HG02973 (cell line): ENCODE measurements around the gene KDM8.

Experiments used
- ATAC-seq: cut with Tn5 transposase; IDR thresholded peaks from one replicate; pipeline ENCODE4 v1.9.1; 2021; ENCODE audit warnings: moderate library complexity; ENCODE audit not compliant: unreplicated experiment

Gene KDM8

GRCh38 chr16:27214084-27214961 lies 11.0 kb downstream of the KDM8 start:
- ATAC-seq, result no peak

GRCh38 chr16:27215660-27216059 lies 12.3 kb downstream of the KDM8 start:
- no peak for ATAC-seq

GRCh38 chr16:27216297-27216885 lies 13.1 kb downstream of the KDM8 start:
- no peak for ATAC-seq

DNA sequence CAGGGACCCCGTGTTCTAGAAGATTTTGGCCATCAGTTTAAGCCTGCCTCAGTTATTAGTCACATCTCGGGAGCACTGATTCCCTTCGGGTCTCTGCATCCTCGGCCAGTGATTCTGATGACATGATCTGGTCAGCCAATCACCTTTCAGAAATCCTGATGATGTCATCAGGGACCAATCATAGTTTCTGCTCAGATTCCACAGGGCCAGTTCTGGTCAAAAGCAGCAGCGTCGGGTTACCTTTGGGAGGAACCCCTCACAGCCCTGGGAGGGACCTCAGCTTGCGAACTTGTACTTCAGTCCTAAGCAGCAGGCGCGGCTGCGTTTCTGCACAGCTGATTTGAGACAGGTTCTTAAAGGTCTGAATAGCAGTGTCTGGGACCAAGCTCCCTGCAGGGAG lies 13.9 kb downstream of the KDM8 start:
- ATAC-seq, result no peak

DNA sequence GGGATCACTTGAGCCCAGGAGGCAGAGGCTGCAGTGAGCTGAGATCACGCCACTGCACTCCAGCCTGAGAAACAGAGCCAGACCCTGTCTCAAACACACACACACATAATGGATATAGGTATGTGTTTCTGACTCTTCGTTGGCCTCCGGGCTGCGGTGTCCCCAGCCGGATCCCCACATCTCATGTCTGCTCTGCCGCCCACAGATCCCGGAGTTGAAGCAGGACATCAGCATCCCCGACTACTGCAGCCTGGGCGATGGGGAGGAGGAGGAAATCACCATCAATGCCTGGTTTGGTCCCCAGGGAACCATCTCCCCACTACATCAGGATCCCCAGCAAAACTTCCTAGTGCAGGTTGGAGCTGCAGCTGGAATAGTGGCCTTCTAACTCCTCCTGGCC lies 15.4 kb downstream of the KDM8 start:
- no peak for ATAC-seq

GRCh38 chr16:27219161-27219560 lies 15.8 kb downstream of the KDM8 start:
- no peak for ATAC-seq

- ATAC-seq, result no peak
Measured at GRCh38 chr16:27220120-27220519, 16.8 kb downstream of the KDM8 start.

GRCh38 chr16:27220527-27220926 lies 17.2 kb downstream of the KDM8 start:
- ATAC-seq, result no peak

DNA sequence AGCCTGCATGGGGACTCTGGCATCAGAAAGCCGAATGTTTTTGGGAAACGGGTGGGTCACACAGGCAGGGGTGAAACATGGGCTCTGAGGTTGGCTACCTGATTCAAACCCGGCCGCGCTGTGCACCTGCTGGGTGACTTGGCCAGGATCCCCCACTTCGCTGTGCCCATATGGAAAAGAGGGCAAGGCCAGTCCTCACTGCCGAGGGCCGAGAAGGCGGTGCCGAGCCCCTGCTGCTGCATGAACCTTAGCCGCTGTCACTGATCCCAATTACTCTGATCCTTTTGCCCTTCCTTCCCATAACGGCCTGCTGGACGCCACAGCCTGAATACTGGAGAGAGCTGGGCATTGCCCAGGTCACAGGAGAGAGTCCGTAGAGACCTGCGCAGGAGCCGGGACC lies 17.7 kb downstream of the KDM8 start:
- ATAC-seq, result no peak

DNA sequence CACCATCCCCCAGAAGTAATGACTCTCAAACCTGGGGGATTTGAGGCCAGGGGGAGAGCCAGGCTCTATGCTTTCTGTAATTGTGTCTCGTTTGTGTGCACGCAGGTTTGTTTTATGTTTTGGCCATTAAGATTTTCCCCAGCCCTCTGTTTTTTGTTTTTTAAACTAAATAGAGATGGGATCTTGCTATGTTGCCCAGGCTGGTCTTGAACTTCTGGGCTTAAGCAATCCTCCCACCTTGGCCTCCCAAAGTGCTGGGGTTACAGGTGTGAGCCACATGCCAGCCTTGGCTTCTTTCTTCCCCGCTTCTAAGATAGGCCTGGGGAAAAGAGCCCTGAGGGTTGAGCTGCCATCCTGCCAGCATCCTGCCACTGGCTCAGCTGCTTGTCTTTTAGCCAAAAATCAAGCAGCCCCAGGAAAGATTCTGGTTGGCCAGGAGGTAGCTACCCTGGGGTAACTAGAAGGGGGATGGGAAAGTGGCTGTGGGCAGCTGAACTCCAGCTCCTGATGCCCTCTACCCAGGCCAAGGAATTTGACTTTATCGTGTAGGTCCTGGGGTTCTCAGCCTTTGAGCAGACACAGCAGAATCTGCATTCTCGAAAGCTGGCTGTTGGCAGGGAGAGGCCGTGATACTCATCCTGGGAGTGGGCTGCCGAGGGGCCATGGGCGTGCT lies 18.4 kb downstream of the KDM8 start:
- no peak for ATAC-seq

GRCh38 chr16:27222249-27223225 lies 19.2 kb downstream of the KDM8 start:
- no peak for ATAC-seq

DNA sequence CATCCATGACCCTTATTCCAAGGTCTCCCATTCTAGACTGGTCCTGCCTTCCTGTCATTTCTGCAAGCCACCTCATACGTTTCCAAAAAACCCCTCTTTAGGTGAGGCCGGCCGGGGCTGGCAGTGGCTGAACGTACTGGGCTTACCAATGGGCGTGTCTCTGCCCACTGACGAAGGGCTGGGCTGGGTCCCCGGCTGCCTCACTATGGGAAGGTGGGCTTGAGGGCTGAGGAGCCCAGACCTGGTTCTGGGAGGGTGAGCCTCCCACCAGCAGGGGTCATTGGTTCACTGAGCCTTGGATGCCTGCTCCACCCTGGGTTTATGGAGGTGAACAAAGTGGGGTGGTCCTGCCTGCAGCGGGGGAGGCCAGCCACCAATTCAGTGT lies 19.9 kb downstream of the KDM8 start:
- ATAC-seq, result no peak

DNA sequence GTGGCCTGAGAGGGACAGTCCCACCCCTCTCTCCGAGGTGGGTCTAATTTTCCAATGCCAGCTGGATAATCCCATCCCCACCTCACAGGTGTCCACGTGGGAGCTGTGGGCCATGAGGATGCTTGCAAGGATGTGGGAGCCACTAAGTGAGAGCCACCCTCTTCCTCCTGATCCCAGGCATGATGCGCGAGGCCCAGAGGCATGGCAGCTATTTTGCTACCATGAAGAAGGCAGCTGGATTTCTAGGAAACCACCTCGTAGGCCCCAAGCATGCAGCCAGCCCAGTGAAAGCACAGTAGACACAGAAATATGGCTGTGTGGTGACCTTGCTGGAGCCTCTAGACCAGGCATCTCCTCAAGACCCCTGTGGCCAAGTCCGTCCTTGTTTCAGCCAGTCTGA lies 20.4 kb downstream of the KDM8 start:
- ATAC-seq, result no peak

DNA sequence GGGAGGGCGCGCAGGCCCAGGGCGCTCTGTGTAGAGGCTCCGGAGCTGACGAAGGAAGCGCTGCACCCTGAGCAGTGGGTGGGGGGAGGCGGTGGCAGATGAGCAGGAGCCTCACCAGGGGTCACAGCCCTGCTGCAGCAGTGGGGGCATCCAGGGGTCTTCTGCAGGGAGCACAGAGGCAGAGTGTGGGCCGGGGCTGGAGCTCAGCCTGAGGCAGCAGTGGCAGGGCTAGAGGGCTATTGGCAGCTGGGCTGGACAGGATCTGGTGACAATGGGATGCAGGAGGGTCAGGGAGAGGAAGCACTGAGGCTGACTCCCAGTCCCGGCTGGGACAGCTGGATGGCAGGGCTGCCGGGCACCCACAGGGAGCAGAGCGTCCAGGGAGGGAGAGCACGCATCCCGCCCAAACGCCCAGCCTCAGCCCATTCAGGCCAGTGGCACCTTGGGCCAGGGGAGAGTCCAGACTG lies 21.0 kb downstream of the KDM8 start:
- ATAC-seq, result no peak

DNA sequence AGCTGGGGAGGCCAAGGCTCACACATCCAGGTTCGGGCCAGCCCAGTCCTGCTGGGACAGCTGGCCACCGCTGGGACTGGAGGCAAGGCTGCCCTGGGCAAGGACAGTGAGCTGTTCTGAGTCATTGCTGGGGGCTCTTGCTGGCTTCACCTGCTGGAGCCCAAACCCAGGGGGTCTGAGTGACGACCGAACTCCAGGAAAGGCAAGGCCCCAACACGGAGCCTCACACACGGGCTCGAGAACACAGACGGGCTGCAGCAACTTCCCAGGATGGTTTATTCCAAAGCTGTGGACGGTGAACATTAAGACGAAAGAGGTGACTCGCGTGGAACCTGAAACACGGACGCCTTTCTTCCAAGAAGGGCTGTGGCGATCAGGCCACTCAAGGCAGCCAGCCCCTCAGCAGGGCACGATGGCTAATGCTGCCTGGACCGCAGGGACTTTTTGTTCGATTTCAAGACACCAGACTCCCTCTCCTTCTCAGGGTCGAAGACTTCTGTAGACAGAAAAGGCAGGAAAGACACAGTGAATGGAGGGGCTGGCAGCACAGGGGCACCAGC lies 21.5 kb downstream of the KDM8 start:
- ATAC-seq, result no peak

DNA sequence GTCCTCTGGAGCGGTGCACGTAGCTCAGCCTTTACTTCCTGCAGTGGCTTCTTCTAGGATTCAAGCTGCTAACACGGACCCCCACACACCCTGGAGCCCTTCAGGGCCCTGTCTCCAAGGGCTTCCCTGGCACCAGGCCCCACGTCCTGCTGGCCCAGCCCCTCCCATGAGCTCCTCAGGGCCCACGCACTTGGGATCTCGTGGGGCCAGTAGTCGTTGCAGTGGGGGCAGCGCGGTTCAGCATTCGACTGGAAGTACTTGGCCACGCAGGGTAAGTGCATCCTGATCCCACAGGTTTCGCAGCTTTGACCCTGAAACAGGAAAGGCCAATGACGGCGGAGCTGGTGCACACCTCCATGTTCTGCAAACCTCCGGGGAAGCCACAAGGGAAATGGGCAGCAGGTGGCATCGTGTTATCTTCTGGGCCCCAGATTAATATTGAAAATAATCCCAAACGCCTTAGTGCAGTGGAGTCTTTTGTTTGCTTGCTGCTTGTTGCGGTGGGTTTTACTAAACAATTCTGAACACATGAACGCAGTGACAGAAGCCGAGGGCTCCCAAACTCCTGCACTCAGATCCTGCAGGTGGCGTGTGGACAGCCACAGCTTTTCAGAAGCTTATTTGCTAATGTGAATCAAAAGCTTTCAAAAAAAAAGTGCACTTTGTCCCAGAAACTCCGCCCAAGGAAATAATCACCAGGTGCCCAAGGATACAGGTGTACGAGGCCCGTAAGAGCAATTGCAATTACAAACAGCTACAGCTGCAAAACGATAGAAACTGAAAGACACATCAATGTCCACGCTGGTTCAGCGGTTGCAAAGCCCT lies 22.4 kb downstream of the KDM8 start:
- no peak for ATAC-seq

GRCh38 chr16:27226476-27226875 lies 23.1 kb downstream of the KDM8 start:
- no peak for ATAC-seq

GRCh38 chr16:27226976-27227705 lies 23.8 kb downstream of the KDM8 start:
- no peak for ATAC-seq

GRCh38 chr16:27228045-27228444 lies 24.7 kb downstream of the KDM8 start:
- no peak for ATAC-seq
